Measurements from ENCODE around the gene ATAD3C.
"Not testable (repeated sequence)": the region's sequence is repeated elsewhere in the genome, so short reads cannot be mapped to it uniquely, and the experiment has no call there.

ATAD3C gene

GRCh38 chr1:1510912-1511532, 61.5 kb downstream of the ATAD3C start:
- no peak overlapping the region for H2BK120ac ChIP-seq (ENCODE audit: low read depth, low read length)
- WGBS: 29% methylated on average over 15 of the region's 17 CpGs
- no peak overlapping the region for H2AK5ac ChIP-seq (ENCODE audit: low read length, severe bottlenecking)
- peak overlapping the region; percentile 97 for H3K9ac ChIP-seq (ENCODE audit: low read length)
- no peaks in the 10 kb centered on the region for H3K27me3 ChIP-seq (ENCODE audit: control insufficient read depth in 1 of 2, insufficient read depth in 1 of 2, low read length in 2 of 2)
- H4K91ac ChIP-seq (ENCODE audit: low read length): peak overlapping the region; percentile 84
- H2AFZ ChIP-seq (ENCODE audit: low read depth, low read length): peak overlapping the region; percentile 86
- peaks cover 8% of the 10 kb centered on the region for H3K4me1 ChIP-seq (ENCODE audit: control insufficient read depth, insufficient read depth, low read depth, low read length)
- H3K23ac ChIP-seq (ENCODE audit: low read length in 2 of 2): no peak overlapping the region
- H3K14ac ChIP-seq (ENCODE audit: low read length in 2 of 2): peak overlapping the region in 1 of 2 experiments; percentile 97
- DNase-seq: peak; percentile 35
- H2BK5ac ChIP-seq (ENCODE audit: low read depth, low read length, poor library complexity, severe bottlenecking): peak overlapping the region; percentile 82
- no peak overlapping the region for H2BK15ac ChIP-seq (ENCODE audit: low read depth, poor library complexity, severe bottlenecking)
- peak overlapping the region in 1 of 2 experiments; percentile 99 for H3K4ac ChIP-seq (ENCODE audit: low read depth in 1 of 2, low read length in 2 of 2)
- H2BK12ac ChIP-seq (ENCODE audit: low read length in 2 of 2): no peak overlapping the region
- H3K79me1 ChIP-seq (replicated peaks; ENCODE audit: low read length, poor library complexity, severe bottlenecking): peaks cover 2% of the 10 kb centered on the region
- H4K8ac ChIP-seq (ENCODE audit: low read length): peak overlapping the region; percentile 91
- H3K27ac ChIP-seq (ENCODE audit: low read length, poor library complexity, severe bottlenecking): no peak overlapping the region
- peak overlapping the region; percentile 86 for H3K4me2 ChIP-seq (ENCODE audit: low read length, poor library complexity, severe bottlenecking)
- peak overlapping the region; percentile 86 to 93 for H3K4me3 ChIP-seq (ENCODE audit: insufficient read depth in 1 of 2, low read depth in 1 of 2, low read length in 2 of 2)
- peak overlapping the region; percentile 91 to 96 for H3K18ac ChIP-seq (ENCODE audit: low read depth in 1 of 2, low read length in 2 of 2)
- H3K36me3 ChIP-seq (ENCODE audit: control insufficient read depth in 1 of 2, insufficient read depth in 2 of 2, low read depth in 1 of 2, low read length in 2 of 2): peaks cover 5 to 14% of the 10 kb centered on the region in 2 experiments
- H3K9me3 ChIP-seq (ENCODE audit: control insufficient read depth, low read length): no peaks in the 10 kb centered on the region

GRCh38 chr1:1511533-1512285, 62.2 kb downstream of the ATAD3C start, which contains the start of gene ATAD3A:
Gene ATAD3A, plus strand, starts transcription at chr1:1512162. Its CDS starts 107 bp downstream, at chr1:1512269.
- Histone ChIP-seq H2BK15ac (ENCODE audit: low read depth, poor library complexity, severe bottlenecking) (no peak within 1 kb of the TSS), H2AK5ac (ENCODE audit: low read length, severe bottlenecking) (no peak within 1 kb of the TSS), H3K27ac (ENCODE audit: low read length, poor library complexity, severe bottlenecking) (peak within 1 kb of the TSS; percentile 93), H4K91ac (ENCODE audit: low read length) (peak within 1 kb of the TSS; percentile 87), H3K9ac (ENCODE audit: low read length) (peak within 1 kb of the TSS; percentile 97), H2BK120ac (ENCODE audit: low read depth, low read length) (peak within 1 kb of the TSS; percentile 71), H3K27me3 (ENCODE audit: control insufficient read depth in 1 of 2, insufficient read depth in 1 of 2, low read length in 2 of 2) (no peaks in the 10 kb centered on the region), H3K18ac (ENCODE audit: low read depth in 1 of 2, low read length in 2 of 2) (peak within 1 kb of the TSS; percentile 91 to 96), H3K79me1 (replicated peaks; ENCODE audit: low read length, poor library complexity, severe bottlenecking) (peaks cover 3% of the 10 kb centered on the region), H3K4me2 (ENCODE audit: low read length, poor library complexity, severe bottlenecking) (peak within 1 kb of the TSS; percentile 86), H3K4ac (ENCODE audit: low read depth in 1 of 2, low read length in 2 of 2) (peak within 1 kb of the TSS in 1 of 2 experiments; percentile 99), H3K23ac (ENCODE audit: low read length in 2 of 2) (no peak within 1 kb of the TSS), H2BK12ac (ENCODE audit: low read length in 2 of 2) (peak within 1 kb of the TSS in 1 of 2 experiments; percentile 42), H3K14ac (ENCODE audit: low read length in 2 of 2) (peak within 1 kb of the TSS in 1 of 2 experiments; percentile 97), H2BK5ac (ENCODE audit: low read depth, low read length, poor library complexity, severe bottlenecking) (peak within 1 kb of the TSS; percentile 82), H3K9me3 (ENCODE audit: control insufficient read depth, low read length) (no peaks in the 10 kb centered on the region), H3K4me1 (ENCODE audit: control insufficient read depth, insufficient read depth, low read depth, low read length) (peaks cover 8% of the 10 kb centered on the region), H3K36me3 (ENCODE audit: control insufficient read depth in 1 of 2, insufficient read depth in 2 of 2, low read depth in 1 of 2, low read length in 2 of 2) (peaks cover 8 to 21% of the 10 kb centered on the region in 2 experiments), H3K4me3 (ENCODE audit: insufficient read depth in 1 of 2, low read depth in 1 of 2, low read length in 2 of 2) (peak within 1 kb of the TSS; percentile 86 to 93), H2AFZ (ENCODE audit: low read depth, low read length) (peak within 1 kb of the TSS; percentile 86), H4K8ac (ENCODE audit: low read length) (peak within 1 kb of the TSS; percentile 91)
- under 1% methylated on average over 85 of the region's 99 CpGs for WGBS
- DNase-seq: peak; percentile 98

DNA sequence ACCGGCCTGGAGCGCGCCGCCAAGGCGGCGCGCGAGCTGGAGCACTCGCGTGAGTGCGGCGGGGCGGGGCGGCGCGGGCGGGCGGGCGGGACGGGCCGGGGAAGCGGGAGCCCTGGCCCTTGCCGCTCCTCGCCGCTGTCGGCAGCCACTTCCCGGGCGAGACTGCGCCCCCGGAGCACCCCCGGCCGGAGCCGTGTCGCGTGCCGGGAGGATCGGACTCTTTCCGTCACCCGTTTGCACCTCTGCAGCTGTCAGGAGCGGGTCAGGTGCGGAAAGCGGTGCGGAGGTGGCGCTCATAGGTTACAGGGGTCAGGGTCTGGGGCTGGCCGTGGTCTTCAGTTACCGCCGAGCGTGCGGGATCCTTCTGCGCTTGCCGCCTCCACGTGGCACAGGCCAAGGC, 62.9 kb downstream of the ATAD3C start:
- H3K27me3 ChIP-seq (ENCODE audit: control insufficient read depth in 1 of 2, insufficient read depth in 1 of 2, low read length in 2 of 2); H2BK12ac ChIP-seq (ENCODE audit: low read length in 2 of 2); H3K27ac ChIP-seq (ENCODE audit: low read length, poor library complexity, severe bottlenecking); H3K9me3 ChIP-seq (ENCODE audit: control insufficient read depth, low read length); H3K4ac ChIP-seq (ENCODE audit: low read depth in 1 of 2, low read length in 2 of 2); H3K4me1 ChIP-seq (ENCODE audit: control insufficient read depth, insufficient read depth, low read depth, low read length); H2BK120ac ChIP-seq (ENCODE audit: low read depth, low read length); H4K8ac ChIP-seq (ENCODE audit: low read length); H3K23ac ChIP-seq (ENCODE audit: low read length in 2 of 2); H2BK15ac ChIP-seq (ENCODE audit: low read depth, poor library complexity, severe bottlenecking); H3K79me1 ChIP-seq (replicated peaks; ENCODE audit: low read length, poor library complexity, severe bottlenecking); H2AK5ac ChIP-seq (ENCODE audit: low read length, severe bottlenecking); H2BK5ac ChIP-seq (ENCODE audit: low read depth, low read length, poor library complexity, severe bottlenecking); H3K14ac ChIP-seq (ENCODE audit: low read length in 2 of 2); H4K91ac ChIP-seq (ENCODE audit: low read length); H3K18ac ChIP-seq (ENCODE audit: low read depth in 1 of 2, low read length in 2 of 2); H2AFZ ChIP-seq (ENCODE audit: low read depth, low read length): not testable (repeated sequence)
- WGBS: 0% methylated on average over 3 of the region's 52 CpGs
- Histone ChIP-seq H3K4me3 (ENCODE audit: insufficient read depth in 1 of 2, low read depth in 1 of 2, low read length in 2 of 2) (peak overlapping the region; percentile 73 to 75), H3K36me3 (ENCODE audit: control insufficient read depth in 1 of 2, insufficient read depth in 2 of 2, low read depth in 1 of 2, low read length in 2 of 2) (peaks cover 11 to 25% of the 10 kb centered on the region in 2 experiments), H3K9ac (ENCODE audit: low read length) (peak overlapping the region; percentile 81), H3K4me2 (ENCODE audit: low read length, poor library complexity, severe bottlenecking) (peak overlapping the region; percentile 55)
- peak; percentile 21 for DNase-seq

DNA sequence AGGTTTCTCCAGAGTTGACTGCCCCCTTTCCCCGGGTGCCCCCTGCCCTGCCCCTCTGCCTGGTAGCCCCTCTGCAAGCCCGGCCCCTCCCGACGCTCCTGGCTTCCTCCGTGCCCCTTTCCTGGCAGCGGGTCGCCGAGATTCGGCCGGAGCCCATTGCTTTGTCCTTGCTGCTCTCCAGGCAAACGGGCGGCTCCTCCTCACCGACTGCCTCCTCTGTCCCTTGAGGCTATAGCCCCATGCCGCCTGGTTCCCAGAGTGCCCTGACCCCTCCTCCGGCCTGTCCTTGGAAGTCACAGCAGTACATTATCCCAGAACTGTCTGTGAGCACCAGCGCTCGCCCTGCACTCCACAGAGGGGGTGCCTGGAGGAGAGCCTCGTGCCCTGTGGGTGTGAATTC, 64.2 kb downstream of the ATAD3C start:
- not testable (repeated sequence) for H3K14ac ChIP-seq (ENCODE audit: low read length in 2 of 2); H3K9me3 ChIP-seq (ENCODE audit: control insufficient read depth, low read length); H3K23ac ChIP-seq (ENCODE audit: low read length in 2 of 2); H2AFZ ChIP-seq (ENCODE audit: low read depth, low read length); H3K27me3 ChIP-seq (ENCODE audit: control insufficient read depth in 1 of 2, insufficient read depth in 1 of 2, low read length in 2 of 2); H3K27ac ChIP-seq (ENCODE audit: low read length, poor library complexity, severe bottlenecking); H3K9ac ChIP-seq (ENCODE audit: low read length); H3K4me3 ChIP-seq (ENCODE audit: insufficient read depth in 1 of 2, low read depth in 1 of 2, low read length in 2 of 2); DNase-seq; H3K18ac ChIP-seq (ENCODE audit: low read depth in 1 of 2, low read length in 2 of 2); H4K91ac ChIP-seq (ENCODE audit: low read length); H3K4me1 ChIP-seq (ENCODE audit: control insufficient read depth, insufficient read depth, low read depth, low read length); H2BK5ac ChIP-seq (ENCODE audit: low read depth, low read length, poor library complexity, severe bottlenecking); H2AK5ac ChIP-seq (ENCODE audit: low read length, severe bottlenecking); H2BK15ac ChIP-seq (ENCODE audit: low read depth, poor library complexity, severe bottlenecking); H4K8ac ChIP-seq (ENCODE audit: low read length); H2BK120ac ChIP-seq (ENCODE audit: low read depth, low read length); H2BK12ac ChIP-seq (ENCODE audit: low read length in 2 of 2); H3K4ac ChIP-seq (ENCODE audit: low read depth in 1 of 2, low read length in 2 of 2)
- H3K36me3 ChIP-seq (ENCODE audit: control insufficient read depth in 1 of 2, insufficient read depth in 2 of 2, low read depth in 1 of 2, low read length in 2 of 2): peaks cover 18 to 37% of the 10 kb centered on the region in 2 experiments
- H3K79me1 ChIP-seq (replicated peaks; ENCODE audit: low read length, poor library complexity, severe bottlenecking): peaks cover 14% of the 10 kb centered on the region
- H3K4me2 ChIP-seq (ENCODE audit: low read length, poor library complexity, severe bottlenecking): peak overlapping the region; percentile 66
- WGBS: 93% methylated on average over 13 of the region's 18 CpGs

All from mesenchymal stem cell (in vitro differentiated cells and primary cell).